Epidermal melanocyte (primary cell): ENCODE measurements around the gene TMEM208.

ENCODE experiments used
- DNase-seq: peaks from one replicate; pipeline ENCODE4 v3.0.0; 2011; ENCODE audit warnings: low spot score; ENCODE audit not compliant: insufficient read length

Gene TMEM208

DNA sequence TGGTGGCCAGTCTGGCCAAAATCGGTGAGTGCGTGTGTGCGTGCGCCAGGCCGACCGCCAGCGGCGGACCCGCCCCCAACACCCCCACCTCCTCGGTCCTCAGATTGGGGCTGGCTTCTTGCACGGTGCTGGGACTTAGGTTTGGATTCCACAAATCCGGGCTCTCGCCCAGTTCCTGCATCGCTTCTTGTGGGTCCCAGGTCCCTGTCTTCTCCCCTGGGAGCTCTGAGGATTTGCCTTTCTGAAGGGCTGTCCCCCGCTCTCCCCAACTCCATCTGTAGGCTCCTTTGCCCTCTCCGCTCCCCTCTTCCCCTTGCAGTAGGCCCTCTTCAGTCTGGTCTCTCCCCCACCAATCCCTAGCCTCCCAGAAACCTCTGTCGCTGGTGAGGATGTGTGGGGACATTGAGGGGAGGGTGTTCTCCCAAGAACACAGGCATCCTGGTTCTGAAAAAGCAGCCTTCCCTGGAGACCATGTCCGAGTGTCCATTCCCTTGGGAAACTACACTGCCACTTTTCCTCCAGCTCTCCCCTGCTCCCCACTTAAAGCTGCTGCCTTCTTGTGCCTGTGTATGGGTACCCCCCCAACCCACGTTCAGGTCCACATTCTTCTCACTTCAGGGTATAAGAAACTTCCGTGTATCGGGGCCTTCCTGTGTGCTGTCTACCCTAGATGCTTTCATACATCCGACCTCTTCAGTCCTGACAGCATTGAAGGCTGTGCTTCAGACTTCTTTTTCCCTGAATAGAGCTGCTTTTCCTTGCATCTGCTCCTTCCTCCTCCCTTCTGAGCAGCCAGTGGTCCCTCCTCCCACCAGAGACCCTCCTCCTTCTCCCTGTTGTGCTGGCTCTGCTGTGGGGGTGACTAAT is 22.5 kb downstream of the TMEM208 start:
- DNase-seq = no peak

- DNase-seq = no peak
Observed at GRCh38 chr16:67250045-67250327, 23.1 kb downstream of the TMEM208 start.

GRCh38 chr16:67252609-67253497 is 25.9 kb downstream of the TMEM208 start:
- DNase-seq = no peak

DNA sequence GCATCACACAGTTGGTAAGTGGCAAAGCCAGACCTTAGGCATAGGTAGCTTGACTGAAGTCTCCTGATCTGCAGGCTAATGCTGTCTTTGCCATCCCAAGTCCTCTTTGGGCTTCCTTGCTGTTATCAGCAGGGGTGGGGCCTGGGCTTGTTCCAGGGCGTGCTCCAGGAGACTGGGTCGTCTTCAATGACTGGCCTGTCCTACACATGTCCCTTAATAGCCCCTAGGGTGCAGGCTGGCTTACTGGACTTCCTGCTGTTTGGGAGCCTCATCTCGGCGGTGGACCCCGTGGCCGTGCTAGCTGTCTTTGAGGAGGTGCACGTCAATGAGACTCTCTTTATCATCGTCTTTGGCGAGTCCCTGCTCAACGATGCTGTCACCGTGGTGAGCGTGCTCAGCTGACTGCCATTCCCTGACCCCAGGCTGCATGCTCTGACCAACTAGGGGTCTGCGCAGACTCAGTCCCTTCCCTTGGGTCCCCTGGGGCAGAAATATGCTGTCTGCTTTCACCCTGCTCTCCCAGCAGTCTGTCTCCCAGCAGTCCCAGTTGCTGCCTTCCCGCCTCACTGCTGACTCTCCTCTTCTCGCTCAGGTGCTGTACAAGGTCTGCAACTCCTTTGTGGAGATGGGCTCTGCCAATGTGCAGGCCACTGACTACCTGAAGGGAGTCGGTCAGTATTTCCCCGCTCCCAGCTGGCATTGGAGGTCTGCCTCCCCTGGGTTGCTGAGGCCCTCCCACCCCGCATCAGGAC is 28.0 kb downstream of the TMEM208 start:
- DNase-seq = no peak

DNA sequence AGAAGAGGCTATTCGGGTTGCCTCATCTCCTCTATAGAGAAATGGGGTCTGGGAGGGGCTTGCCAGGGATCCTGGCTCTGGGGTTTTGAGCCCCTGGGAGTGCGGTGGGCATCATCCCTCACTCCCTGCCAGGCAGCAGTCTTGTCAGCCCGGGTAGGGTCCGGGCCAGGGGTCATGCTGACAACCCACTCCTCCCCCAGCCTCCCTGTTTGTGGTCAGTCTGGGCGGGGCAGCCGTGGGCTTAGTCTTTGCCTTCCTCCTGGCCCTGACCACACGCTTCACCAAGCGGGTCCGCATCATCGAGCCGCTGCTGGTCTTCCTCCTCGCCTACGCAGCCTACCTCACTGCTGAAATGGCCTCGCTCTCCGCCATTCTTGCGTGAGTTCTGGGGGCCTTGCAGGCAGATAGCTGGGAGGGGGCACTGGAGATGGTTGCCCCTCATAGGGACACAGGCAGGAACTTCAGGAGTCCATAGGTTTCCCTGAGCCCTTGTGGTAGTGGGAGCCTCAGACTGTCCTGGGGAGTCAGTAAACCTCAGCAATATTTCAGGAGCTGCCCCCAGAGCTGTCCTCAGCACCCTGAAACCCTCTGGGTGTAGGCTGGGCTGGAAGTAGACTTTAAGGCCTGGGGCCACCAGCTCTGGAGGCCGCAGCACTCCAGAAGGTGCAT is 28.8 kb downstream of the TMEM208 start:
- DNase-seq = no peak

GRCh38 chr16:67256701-67257230 is 29.8 kb downstream of the TMEM208 start:
- DNase-seq = no peak

- DNase-seq = no peak
Observed at GRCh38 chr16:67257486-67258160, 30.7 kb downstream of the TMEM208 start.

GRCh38 chr16:67258161-67258835 is 31.4 kb downstream of the TMEM208 start:
- DNase-seq = no peak

- no peak for DNase-seq
Observed at GRCh38 chr16:67259705-67260104, 32.8 kb downstream of the TMEM208 start.

DNA sequence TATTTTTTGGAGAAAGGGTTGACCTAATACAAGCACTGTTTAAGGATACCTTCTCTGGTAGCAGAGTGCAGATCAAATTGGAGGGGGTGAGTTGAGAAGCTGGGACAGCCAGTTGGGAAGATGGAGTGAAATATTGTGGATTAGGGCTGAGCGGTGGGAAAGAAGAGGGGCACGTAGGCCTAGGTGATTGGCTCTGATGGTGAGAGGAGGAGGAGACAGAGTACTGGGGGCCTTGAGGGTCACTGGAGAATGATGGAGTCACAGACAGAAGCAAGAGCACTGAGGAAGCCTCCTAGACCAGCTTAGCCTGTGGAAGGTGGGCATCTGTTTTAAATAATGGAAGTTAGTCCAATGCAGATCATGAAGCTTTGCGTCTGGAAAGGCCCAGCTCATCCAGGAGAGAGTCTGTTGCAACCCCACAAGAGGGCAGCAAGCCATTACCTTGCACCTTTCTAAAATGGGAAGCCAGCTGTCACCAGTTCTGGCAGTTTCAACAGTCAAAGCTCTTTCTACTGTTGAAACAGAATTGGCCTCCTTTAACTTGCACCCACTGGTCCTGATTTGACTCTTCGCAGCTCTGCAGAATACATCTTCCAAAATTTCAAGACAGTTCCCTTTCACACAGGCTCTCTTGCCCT is 33.6 kb downstream of the TMEM208 start:
- DNase-seq = no peak

DNA sequence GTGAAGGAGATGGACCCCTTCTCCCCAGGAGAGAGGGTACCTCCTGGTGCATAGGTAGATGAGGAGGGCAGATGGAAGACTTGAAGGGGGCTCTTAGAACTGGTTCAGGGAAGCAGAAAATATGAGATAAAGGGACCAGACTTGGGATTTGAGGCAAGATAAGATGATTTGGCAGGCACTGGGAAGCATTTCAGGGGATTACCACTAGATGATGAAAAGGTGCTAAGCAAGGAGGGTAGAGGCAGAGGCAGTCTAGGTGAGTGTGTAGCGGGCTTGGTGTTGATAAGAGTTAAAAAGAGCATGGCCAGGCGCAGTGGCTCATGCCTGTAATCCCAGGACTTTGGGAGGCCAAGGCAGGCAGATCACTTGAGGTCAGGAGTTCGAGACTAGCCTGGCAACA is 36.3 kb downstream of the TMEM208 start:
- DNase-seq = no peak

DNA sequence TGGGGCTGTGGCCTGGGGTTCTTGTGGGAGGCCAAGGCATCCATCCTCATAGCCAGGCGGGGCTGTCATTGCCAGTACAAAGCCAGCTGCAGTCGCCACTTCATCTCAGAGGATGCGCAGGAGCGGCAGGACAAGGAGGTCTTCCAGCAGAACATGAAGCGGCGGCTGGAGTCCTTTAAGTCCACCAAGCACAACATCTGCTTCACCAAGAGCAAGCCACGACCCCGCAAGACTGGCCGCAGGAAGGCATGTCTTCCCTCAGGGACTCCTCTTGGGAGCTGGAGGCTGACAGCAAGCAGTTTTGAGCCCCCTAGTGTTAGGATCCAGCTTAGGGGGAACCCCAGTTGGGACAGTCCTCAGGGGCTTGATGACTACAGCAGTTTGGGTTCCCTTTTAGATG is 37.3 kb downstream of the TMEM208 start:
- no peak for DNase-seq

GRCh38 chr16:67264866-67265265 is 37.9 kb downstream of the TMEM208 start:
- DNase-seq = no peak

DNA sequence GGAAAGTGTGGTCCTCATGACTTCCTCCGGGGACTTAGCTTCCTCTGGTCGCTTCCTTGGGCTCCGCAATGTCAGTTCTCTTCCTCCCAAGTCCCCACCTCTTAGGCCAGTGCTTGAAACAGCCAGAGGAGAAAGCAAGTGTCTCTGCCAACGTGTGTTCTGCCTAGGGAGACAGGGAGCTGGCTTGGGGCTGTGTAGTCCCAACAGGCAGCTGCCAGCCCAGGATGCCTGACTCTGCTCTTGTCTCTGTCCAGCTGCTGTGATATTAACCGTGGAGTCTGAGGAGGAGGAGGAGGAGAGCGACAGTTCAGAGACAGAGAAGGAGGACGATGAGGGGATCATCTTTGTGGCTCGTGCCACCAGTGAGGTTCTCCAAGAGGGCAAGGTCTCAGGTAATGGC is 38.9 kb downstream of the TMEM208 start:
- DNase-seq = no peak

DNA sequence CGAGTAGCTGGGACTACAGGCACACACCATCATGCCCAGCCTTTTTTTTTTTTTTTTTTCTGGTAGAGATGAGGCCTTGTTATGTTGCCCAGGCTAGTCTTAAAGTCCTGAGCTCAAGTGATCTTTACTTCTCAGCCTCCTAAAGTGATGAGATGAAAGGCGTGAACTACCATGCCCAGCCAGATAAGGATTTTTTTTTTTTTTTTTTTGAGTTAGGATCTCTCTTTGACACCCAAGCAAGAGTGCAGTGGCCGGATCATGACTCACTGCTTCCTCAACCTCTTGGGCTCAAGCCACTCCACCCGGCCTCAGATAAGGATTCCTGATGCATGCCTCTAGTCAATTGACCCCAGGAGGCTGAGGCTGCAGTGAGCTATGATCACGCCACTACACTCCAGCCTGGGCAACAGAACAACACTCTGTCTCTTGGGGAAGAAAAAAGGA is 41.2 kb downstream of the TMEM208 start:
- DNase-seq = no peak

- no peak for DNase-seq
Observed at GRCh38 chr16:67269766-67270165, 42.8 kb downstream of the TMEM208 start.

DNA sequence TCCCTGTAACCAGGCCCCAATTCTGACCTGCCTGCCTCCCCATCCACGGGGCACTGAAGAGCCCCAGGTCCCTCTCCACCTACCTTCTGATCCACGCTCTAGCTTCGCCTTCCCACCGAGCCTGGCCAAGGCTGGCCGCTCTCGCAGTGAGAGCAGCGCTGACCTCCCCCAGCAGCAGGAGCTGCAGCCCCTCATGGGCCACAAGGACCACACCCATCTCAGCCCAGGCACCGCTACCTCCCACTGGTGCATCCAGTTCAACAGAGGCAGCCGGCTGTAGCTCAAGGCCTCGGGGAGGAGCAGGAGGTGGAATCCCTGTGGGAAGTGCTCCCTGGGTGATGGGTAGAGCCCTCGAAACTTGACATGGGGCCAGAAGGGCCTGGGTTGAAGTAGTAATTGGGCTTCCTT is 44.0 kb downstream of the TMEM208 start:
- no peak for DNase-seq

- no peak for DNase-seq
Observed at GRCh38 chr16:67271446-67271845, 44.5 kb downstream of the TMEM208 start.

DNA sequence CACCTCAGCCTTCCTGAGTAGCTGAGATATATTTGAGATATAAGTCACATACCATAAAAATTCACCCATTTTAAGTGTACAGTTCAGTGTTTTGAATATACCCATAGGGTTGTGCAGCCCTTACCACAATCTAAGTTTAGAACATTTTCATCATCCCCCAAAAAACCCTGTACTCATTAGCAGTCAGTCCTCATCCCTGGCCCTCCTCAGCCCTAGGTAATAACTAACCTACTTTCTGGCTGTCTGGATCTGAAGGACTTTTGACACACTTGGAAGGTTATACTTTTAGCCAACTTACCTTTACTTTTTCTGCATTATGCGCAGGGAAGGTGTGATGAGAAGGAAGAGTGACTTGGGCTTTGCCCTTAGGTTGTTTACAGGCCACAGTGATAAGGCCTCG is 48.4 kb downstream of the TMEM208 start:
- DNase-seq = no peak
